HG03432 (cell line): ENCODE measurements around the gene SH3GL2.

Experiments used
- ATAC-seq: cut with Tn5 transposase; IDR thresholded peaks from one replicate; pipeline ENCODE4 v1.9.1; 2021; ENCODE audit warnings: mild to moderate bottlenecking, moderate library complexity; ENCODE audit not compliant: unreplicated experiment

Gene SH3GL2

DNA sequence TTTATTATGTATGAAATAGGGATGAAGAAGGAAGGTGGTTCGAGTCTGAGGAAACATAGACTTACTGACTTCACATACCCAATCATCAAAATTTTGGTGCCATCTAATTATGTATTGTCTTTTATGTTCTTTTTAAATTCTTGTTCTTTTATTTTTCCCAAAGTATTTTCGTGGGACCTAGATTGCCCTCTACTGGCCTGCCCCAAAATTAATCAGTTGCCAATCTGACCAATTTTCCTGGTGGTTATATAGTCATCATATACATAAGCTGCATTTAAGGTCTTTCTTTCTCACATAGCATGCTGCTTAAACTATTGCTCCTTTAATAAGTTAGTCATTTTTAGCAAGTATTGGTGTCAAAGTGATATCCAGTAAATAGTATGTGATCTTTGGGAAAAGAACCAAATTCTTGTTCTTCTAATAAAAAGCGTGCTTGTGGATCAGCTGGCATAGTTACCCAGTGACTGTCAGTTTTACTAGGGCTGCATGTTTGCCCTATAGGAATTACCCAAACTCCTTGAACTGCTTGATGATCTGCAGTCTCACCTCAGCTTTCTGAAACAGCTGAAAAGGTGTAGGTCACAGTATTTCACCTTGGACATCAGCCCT lies 223.5 kb downstream of the SH3GL2 start:
- ATAC-seq: no peak

DNA sequence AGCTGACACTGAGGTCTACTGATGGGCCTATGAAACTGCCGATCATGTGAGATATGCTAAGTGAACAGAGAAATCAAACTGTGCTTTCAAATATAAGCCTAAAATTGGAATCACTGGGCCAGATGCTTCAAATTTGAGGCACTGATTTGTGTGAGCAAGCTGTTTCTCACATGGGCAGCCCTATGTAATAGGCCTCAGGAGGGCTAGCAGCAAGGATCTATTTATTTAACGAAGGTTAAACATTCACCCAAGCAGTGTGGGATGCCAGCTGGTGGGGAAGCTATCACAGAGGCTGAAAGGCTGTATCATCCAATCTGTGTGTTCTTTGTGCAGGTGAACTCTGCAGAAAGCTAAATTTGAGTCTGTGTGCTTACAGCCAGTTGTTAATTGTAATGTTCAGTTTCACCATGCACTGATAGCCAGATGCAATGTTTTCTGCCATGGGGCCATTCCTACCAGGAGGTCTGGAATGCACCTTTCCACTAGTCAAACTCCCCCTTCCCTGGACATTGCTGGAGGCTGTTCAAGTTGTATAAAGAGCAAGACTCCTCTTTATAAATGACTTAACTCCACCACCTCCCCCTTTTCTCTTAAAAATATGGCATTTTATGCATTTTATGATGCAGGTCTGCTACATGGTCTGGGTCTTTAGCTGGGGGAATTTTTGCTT lies 228.9 kb downstream of the SH3GL2 start:
- ATAC-seq: no peak

DNA sequence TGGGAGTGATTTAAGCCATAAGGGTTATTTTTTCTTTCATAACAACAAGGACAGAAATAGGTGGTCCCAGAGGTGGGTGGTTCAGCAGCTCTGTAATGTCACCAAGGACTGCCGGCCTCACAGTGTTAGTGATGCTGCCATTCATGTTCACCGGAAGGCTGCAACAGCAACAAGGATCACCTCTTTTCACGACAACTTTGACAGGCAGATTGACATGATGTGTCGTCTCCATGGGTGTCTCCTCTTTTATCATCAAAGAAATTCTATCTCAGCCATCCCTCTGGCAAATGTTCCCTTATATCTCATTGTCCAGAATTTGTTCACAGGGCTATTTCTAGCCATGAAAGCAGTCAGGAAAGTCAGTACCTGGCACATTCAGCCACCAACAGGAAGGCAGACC lies 231.5 kb downstream of the SH3GL2 start:
- ATAC-seq: no peak

DNA sequence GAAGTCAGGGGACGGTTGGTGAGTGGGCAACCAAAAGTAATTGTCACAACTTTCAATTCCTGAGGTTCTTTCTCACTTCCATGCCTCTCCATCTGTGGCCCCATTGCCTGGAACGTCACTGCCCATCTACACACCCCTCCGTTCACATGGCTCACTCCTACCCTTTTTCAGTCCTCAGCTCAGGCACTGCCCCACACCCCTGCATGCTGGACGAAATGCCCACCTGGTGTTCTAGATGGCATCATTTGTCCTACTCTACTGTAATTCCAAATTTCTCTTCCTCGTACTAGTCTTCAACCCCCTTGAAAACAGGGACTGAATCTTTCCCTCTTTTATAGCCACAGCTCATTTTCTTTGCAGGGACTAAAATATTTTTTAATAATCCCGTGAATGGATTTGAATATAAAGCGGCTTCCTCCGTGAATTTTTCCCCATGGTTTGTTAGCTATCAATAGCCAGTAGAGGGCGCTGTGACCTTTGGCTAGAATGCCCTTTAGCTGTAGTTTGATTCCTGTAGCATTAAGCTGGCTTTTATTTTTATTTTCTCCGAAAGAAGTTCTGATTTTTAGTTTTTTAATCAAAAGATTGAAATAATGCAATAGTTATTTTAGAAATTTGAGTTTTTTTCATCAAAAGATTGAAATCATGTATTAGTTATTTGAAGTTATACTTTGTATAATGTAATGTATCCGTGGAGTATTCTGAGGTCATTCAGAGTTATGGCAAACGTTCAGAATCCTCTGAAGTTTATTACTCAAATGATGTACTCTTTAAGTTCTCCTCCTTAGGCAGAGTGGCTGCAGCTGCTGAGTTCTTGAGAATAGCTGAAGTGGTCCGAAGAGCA lies 232.1 kb downstream of the SH3GL2 start:
- ATAC-seq: peak; percentile 53

DNA sequence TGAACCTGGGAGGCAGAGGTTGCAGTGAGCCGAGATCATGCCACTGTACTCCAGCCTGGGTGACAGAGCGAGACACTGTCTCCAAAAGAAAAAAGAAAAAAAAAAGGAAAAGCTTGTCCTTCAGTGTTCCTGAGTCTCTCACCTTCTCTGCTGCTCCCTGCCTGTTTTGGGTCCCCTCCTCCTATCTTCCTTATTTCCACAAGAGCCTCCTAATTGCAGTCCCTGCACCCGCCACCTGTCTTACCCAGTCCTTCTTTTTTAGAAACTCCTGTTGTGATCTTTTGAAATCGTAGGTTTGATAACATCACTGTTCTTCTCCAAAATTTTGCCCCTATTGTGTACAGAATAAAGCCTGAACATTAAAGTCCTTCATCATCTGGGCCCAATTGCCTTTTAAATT lies 234.9 kb downstream of the SH3GL2 start:
- no peak for ATAC-seq

DNA sequence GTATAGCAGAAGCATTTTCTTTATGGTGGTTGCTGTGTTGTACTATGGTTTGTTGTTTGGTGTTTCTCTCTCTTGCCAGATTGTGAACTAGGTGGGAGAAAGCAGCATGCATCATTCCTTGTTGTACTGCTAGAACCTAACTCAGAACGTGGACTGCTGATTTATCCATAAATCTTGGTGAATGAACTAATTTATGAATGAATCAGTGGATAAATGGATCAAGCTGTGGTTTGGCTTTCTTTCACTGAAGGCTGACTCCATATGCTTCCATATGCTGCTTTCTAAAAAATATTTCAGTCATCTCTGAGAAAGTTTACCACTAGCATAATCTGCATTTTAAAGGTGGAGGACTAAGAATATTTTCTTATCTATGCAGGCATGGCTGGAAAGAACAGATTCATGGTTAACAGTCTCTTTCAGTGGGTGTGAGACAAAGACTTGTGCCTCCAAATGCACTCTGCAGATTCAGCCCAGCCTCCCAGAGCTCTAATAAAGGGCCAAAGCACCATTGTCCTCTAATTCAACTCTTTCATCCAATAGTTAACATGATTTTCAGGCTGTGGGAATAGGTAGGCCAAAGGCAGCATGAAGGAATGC lies 237.7 kb downstream of the SH3GL2 start:
- ATAC-seq: no peak

DNA sequence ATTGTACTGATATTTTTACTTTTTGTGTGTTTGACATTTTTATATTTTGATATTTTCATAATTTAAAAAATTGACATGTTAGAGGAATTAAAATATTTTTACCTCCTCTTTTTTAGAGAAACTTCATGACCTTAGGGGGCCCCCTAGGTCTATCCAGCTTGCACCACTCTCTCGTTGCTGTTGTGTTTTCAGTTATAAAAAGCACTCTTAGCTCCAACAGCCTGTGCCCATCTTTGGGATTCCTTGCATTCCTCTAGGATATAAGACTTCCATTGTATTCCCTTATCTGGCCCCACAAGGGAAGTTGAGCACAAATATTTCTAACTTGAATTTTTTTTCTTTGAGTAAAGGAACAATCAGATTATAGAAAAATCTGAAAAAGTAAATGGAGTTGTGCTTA lies 245.3 kb downstream of the SH3GL2 start:
- ATAC-seq: no peak

DNA sequence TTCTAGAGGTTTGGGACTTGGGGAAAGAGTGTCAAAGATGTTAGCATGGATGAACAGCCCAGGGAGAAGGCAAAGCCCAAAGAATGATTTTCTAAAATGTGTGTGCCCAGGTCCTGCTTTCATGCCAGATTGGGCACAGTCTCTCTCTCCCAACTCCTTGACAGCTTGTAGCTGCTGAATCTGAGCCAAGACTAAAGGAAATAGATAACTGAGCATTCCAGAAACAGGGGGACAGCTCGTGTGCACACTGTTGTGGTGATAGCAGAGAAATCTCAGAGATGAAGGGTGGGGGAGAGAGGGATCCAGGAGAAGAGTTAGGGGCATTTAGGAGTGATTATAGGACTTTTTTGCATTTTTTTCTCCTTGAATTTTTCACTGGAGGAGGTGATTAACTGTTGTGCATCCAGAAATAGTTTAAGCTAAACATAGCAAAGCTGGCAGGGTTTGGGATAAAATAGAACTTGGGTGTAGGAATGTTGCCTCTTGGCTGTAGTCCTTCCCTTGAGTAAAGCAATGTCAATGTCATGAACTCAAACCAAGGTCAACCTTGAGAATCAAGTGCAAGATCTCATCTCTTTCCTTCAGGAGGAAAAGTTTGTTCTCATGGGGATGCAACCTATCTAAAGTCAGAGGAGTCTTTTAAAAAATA lies 245.9 kb downstream of the SH3GL2 start:
- no peak for ATAC-seq

DNA sequence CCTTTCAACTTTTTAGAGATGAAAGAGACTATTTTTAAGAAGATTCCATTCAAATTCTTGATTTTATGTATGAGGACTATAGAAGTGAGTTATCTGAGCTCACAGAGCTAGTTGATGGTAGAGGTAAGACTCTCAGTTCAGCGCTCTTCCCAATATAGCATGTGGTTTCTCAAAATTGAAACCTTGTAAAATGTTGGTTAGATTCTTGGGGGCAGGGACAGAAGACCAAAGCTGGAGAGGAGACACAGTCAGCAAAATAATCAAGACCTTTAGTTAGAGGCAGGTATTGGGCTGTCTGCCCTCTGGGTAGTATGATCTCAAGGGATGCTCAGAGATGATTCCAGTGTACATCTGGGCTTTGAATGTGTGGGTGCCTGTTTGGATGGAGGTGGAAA lies 246.4 kb downstream of the SH3GL2 start:
- ATAC-seq: no peak

DNA sequence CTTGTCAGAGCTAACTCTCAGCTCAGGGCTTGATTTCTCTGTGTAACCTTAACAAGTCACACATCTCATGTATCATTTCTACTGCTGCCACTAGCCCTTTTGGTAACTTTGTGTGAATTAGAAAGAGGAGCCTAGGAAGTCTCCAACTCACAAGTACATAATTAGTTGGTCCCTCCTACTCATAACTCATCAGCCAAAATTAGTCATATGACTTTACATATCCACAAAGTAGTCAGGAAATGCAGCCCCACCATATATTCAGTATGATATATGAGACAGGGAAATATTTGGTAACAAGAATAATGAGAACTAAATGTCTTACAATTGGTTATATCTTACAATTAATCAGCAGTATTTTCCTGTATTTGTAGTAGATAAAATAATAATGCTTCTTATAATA lies 250.2 kb downstream of the SH3GL2 start:
- ATAC-seq: no peak

DNA sequence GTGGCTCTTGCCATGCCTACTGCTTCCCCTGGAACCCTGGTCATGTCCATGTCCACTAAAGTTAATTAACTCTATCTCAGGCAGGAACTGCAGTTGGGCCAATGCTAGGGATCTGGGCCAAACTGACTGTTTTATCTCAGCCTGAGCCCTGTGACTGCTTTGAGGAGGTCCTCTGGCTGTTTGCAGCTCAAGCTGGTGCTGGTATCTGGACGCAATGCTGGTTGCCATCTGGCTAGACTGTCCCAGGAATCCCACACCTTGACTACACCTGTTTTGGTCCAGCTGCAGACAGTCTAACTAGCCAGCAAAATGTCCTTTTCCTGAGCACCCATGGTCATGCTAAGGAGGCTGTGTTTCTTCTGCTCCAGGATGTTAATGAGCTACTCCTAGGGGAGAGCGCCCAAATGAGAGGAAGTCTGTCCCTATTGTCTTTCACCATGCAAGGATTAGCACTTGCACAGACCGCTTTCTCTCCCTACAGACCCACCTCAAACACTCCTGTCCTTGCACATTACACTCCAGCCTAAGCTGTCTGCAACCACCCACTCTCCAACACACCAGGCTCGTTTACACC lies 251.0 kb downstream of the SH3GL2 start:
- no peak for ATAC-seq

DNA sequence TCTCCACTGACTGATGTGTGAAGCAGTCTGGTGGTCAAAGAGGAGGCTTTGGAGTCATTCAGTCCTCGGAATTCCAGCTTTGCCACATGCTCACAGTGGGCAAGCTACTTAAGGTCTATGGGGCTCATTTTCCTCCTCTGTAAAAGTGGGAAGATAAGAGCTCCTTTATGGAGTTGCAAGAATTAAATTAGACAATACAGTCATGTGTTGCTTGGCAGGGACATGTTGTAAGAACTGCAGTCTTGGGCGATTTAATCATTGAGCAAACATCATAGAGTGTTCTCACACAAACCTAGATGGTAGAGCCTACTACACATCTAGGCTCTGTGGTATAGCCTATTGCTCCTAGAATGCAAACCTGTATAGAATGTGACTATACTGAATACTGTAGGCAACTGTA lies 253.9 kb downstream of the SH3GL2 start:
- no peak for ATAC-seq

DNA sequence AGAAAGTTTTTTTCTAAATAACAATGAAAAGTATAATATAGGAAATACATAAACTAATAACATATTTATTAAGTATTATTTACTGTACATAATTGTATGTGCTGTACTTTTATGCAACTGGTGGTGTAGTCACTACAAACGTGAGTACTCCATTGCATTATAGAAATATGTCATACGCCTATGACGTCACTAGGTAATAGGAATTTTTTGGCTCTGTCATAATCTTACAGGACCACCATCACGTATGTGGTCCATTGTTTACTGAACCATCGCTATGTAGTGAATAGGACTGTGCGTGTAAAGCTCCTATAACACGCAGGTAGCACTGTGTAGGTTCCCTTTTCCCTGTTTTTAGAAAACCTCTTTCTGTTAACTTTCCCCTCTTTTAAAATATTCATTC lies 255.0 kb downstream of the SH3GL2 start:
- ATAC-seq: no peak

DNA sequence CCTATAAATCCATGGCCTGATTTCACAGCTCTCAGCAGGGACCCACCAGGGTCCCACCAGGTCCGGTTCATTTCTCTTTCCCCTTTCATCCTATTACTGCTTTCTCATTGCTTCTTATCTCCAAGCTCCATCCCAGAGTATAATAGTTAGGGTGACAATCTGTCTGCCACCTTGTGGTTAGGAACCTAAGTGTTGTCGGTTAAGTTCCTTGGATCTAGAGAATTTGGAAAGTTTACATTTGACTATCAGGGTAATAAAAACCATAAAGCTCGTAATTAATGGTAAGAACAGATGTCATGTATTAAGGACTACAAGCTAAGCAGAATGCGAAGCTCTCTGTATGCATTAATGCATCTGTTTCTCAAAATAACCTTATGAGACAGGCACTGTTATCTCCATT lies 259.1 kb downstream of the SH3GL2 start:
- ATAC-seq: no peak

DNA sequence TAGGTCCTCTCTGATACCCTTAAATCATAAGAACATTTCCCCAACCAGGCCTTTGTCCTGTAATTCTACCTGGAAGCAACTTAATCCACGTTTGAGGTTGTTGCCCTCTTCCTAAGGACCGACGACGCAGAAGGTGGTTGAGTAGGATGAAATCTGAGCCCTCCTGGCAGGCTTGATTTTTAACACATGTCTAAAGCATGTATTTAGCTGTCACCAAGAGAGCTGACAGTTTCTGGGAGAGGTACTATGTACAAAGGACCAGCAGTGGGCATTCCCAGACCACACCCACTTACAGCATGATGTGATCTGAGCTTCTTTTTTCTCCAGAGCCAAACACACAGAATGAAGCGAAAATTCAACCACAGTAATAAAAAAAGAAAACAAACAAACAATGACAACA lies 260.9 kb downstream of the SH3GL2 start:
- ATAC-seq: no peak

DNA sequence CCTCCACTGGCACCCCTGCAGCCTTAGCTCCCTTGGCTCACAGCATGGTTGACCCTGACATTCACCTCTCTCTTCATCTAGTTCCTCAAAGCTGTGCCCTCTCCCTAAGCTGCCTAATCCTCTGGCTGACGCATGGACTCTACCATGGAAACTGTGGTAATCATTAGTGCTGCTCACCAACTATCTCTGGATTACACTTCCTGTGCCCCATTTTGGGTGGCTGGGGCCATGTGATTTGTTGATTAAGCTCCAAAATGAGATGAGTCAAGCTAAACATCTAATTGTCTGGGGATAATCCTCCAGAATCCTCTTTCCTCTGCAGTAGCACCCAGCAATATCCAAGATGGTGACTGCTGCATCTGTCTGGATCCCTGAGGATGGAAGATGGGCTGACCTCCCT lies 264.4 kb downstream of the SH3GL2 start:
- ATAC-seq: no peak
